ENCODE results near the gene SLC27A5.
A peak's percentile ranks its signal among the peaks of the same experiment; 100 is the strongest.

The SLC27A5 gene

GRCh38 chr19:58516964-58517833, 5.4 kb upstream of the SLC27A5 start:
- no peaks in the 10 kb centered on the region; the same call in 1 of the 2 replicates for H3K4me1 ChIP-seq
- TF ChIP-seq CTCF (IDR thresholded peaks at IDR 0.05; ENCODE audit: low read depth, low read length): no peak
- no peaks in the 10 kb centered on the region for H3K9me3 ChIP-seq
- no peak for DNase-seq
- no peak overlapping the region for H3K4me3 ChIP-seq (ENCODE audit: low read depth, low read length)
- H3K36me3 ChIP-seq: peaks cover 7% of the 10 kb centered on the region; the same call in 1 of the 2 replicates
- H3K27me3 ChIP-seq: no peaks in the 10 kb centered on the region

- Histone ChIP-seq H3K36me3 (peaks cover 7% of the 10 kb centered on the region; the same call in 1 of the 2 replicates), H3K27me3 (no peaks in the 10 kb centered on the region), H3K4me3 (ENCODE audit: low read depth, low read length) (no peak overlapping the region), H3K9me3 (no peaks in the 10 kb centered on the region), H3K4me1 (no peaks in the 10 kb centered on the region; the same call in 1 of the 2 replicates)
- no peak for DNase-seq
- no peak for TF ChIP-seq CTCF (IDR thresholded peaks at IDR 0.05; ENCODE audit: low read depth, low read length)
Measured at GRCh38 chr19:58516246-58516836, 4.5 kb upstream of the SLC27A5 start.

- H3K27me3 ChIP-seq: no peaks in the 10 kb centered on the region
- no peak for DNase-seq
- no peaks in the 10 kb centered on the region; the same call in 1 of the 2 replicates for H3K4me1 ChIP-seq
- TF ChIP-seq CTCF (IDR thresholded peaks at IDR 0.05; ENCODE audit: low read depth, low read length): no peak
- H3K9me3 ChIP-seq: no peaks in the 10 kb centered on the region
- H3K4me3 ChIP-seq (ENCODE audit: low read depth, low read length): no peak overlapping the region
- peaks cover 7% of the 10 kb centered on the region; the same call in 1 of the 2 replicates for H3K36me3 ChIP-seq
Measured at GRCh38 chr19:58515259-58515658, 3.5 kb upstream of the SLC27A5 start.

GRCh38 chr19:58514564-58515022, 2.8 kb upstream of the SLC27A5 start:
- Histone ChIP-seq H3K27me3 (no peaks in the 10 kb centered on the region), H3K4me3 (ENCODE audit: low read depth, low read length) (peak overlapping the region; percentile 58), H3K4me1 (no peaks in the 10 kb centered on the region; the same call in 1 of the 2 replicates), H3K9me3 (no peaks in the 10 kb centered on the region), H3K36me3 (peaks cover 7% of the 10 kb centered on the region; the same call in 1 of the 2 replicates)
- no peak for DNase-seq
- no peak for TF ChIP-seq CTCF (IDR thresholded peaks at IDR 0.05; ENCODE audit: low read depth, low read length)

GRCh38 chr19:58513694-58514563, 2.1 kb upstream of the SLC27A5 start:
- H3K4me3 ChIP-seq (ENCODE audit: low read depth, low read length): peak overlapping the region; percentile 58
- H3K36me3 ChIP-seq: peaks cover 7% of the 10 kb centered on the region; the same call in 1 of the 2 replicates
- no peaks in the 10 kb centered on the region; the same call in 1 of the 2 replicates for H3K4me1 ChIP-seq
- H3K9me3 ChIP-seq: no peaks in the 10 kb centered on the region
- peak; percentile 72 for TF ChIP-seq CTCF (IDR thresholded peaks at IDR 0.05; ENCODE audit: low read depth, low read length)
- H3K27me3 ChIP-seq: no peaks in the 10 kb centered on the region
- peak; percentile 96 for DNase-seq

Data from BE2C (cell line).